Astrocyte of the spinal cord (primary cell): ENCODE results near the gene CCDC3.
A peak's percentile ranks its signal among the peaks of the same experiment; 100 is the strongest.

ENCODE experiments used
- DNase-seq: peaks from one replicate; pipeline ENCODE4 v3.0.0; 2011; ENCODE audit warnings: low read depth, low spot score
- H3K4me3 ChIP-seq: 2 replicates; pipeline ENCODE4 v1.5.1; 2011; ENCODE audit warnings: low read depth, mild to moderate bottlenecking, low read length, moderate library complexity
- in situ Hi-C: cut with HindIII; loops from 2 replicates; pipeline ENCODE4 v1.10.0; 2017; ENCODE audit warnings: low sequenced_read_pairs
- TF ChIP-seq, protein P1 (sequence below): IDR thresholded peaks from 2 replicates; pipeline ENCODE4 v1.5.1; 2012; ENCODE audit warnings: low read depth, mild to moderate bottlenecking, low read length, inconsistent platforms

Gene CCDC3

DNA sequence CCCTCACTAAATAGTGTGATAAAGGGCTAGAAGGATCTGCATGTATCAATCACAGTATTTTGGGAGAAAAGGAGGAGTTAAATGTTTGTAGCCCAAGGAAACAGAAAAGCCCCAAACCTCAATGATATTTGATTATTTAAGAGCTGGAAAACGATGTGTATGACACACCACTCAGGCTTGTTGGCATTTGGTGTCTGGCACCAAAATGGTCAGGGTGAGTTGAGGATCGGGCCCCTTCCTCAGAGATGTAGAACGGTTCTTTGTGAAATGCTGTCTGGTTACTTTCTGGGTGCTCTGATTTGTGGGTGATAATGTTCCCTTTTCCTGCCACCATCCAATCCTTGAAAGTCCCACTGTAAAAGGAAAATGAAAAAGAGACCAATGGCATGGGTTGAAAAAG lies 113.7 kb downstream of the CCDC3 start:
- TF ChIP-seq, protein P1, sequence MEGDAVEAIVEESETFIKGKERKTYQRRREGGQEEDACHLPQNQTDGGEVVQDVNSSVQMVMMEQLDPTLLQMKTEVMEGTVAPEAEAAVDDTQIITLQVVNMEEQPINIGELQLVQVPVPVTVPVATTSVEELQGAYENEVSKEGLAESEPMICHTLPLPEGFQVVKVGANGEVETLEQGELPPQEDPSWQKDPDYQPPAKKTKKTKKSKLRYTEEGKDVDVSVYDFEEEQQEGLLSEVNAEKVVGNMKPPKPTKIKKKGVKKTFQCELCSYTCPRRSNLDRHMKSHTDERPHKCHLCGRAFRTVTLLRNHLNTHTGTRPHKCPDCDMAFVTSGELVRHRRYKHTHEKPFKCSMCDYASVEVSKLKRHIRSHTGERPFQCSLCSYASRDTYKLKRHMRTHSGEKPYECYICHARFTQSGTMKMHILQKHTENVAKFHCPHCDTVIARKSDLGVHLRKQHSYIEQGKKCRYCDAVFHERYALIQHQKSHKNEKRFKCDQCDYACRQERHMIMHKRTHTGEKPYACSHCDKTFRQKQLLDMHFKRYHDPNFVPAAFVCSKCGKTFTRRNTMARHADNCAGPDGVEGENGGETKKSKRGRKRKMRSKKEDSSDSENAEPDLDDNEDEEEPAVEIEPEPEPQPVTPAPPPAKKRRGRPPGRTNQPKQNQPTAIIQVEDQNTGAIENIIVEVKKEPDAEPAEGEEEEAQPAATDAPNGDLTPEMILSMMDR, result no peak
- in situ Hi-C loops, result no loop called here
- DNase-seq, result no peak
- no peak overlapping the region for H3K4me3 ChIP-seq

DNA sequence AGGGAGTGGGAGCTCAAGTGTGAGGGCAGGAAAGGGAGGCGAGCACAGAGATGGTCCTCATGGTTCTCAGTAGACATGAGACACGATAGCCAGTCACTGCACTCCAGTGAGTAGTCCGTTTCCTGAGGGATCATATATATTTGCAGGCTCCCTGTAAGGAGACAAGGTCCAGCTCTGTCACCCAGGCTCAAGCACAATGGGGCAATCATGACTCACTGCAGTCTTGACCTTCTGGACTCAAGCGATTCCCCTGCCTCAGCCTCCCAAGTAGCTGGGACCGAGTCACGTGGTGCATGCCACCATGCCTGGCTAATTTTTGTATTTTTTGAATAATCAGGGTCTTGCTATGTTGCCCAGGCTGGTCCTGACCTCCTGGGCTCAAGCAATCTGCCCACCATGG lies 116.7 kb downstream of the CCDC3 start:
- DNase-seq, result no peak
- H3K4me3 ChIP-seq, result no peak overlapping the region
- in situ Hi-C loops, result no loop called here
- TF ChIP-seq, protein P1, result no peak

DNA sequence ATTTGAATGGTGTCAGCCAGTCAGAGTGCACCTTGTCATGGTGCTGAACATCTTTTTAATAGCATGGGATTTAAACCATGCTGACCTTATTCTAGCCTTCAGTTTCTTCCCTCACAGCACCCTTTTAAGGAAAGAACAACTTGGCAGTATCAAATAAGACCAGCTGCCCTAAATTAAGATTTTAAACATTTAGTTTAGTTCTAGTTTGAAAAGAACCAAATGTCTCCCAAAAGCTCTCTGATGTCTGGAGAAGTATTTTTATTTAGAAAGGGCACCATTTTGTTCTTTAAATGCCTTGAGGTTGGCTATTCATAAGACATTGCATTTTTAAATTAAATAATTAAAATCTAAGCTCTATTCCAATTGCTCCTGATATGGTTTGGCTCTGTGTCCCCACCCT lies 121.1 kb downstream of the CCDC3 start:
- in situ Hi-C loops, result no loop called here
- H3K4me3 ChIP-seq, result no peak overlapping the region
- no peak for DNase-seq
- TF ChIP-seq, protein P1, result no peak

DNA sequence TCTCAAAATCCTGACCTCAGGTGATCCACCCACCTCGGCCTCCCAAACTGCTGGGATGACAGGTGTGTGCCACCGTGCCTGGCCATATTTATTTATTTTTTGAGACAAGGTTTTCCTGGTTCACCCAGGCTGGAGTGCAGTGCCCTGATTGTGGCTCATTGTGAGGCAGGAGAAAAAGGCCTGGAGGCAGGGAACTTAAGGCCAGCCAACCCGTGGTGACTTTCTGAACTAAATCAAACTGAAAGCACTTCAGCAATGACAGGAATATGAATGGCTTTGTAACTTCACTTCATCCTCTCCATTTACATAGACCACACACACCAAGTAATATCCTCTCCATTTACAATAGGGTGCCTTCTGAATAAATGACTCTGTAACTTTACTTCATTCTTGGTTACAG lies 124.4 kb downstream of the CCDC3 start:
- no peak overlapping the region for H3K4me3 ChIP-seq
- TF ChIP-seq, protein P1, result no peak
- no peak for DNase-seq
- in situ Hi-C loops, result no loop called here

DNA sequence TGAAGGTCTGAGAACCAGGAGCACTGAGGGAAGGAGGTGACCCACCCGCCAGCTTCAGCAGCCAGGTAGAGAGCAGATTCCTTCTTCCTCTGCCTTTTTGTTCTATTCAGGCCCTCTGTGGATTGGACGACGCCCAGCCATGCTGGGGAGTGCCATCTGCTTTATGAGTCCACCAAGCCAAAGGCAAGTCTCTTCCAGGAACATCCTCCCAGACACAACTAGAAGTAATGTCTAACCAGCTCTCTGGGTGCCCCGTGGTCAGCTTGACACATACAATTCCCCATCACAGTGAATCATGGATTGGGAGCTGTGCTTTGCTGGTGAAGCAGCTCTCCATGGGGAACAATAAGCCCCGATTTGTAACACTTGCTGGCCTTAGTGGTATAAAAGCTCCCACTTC lies 125.2 kb downstream of the CCDC3 start:
- TF ChIP-seq, protein P1, result no peak
- no peak for DNase-seq
- H3K4me3 ChIP-seq, result no peak overlapping the region
- in situ Hi-C loops, result no loop called here

DNA sequence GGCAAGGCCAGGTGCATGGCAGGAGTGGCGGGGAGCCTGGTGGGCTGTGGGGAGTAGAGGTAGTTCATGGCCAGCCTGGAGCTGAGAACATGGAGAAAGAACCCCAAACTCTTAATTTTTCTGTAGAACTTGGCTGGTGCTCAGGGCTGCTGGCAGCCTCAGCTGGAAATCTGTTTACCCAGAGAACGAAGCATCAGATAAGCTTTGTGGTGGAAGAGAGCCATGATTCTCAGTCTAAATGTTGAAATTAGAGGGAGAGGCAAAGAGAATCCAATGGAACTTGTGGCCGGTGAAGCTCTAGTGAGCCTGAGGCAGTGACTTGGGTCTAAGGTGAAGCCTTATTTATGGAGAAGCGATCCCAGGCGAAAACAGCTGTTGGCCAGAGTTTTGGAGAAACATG lies 126.4 kb downstream of the CCDC3 start:
- in situ Hi-C loops, result no loop called here
- peak; percentile 16 for DNase-seq
- no peak overlapping the region for H3K4me3 ChIP-seq
- TF ChIP-seq, protein P1, result no peak

DNA sequence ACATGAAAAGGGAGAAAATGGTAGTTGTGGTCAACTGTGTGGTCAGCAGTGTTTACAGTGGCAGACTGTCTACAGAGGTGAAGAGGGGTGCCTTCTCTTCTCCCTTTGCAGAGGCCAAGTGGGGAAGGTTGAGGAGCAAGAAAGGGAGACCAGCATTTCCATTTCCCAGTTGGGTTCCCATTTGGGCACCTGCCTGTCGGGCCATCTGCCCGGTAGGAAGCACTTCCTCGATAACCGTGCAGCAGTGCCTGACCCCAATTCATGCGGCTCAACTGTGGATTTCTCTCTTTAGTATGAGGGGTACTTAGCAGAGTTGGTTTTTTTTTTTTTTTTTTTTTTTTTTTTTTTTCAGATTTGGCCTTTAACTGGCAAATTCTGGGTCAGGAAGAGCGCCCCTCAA lies 127.0 kb downstream of the CCDC3 start:
- TF ChIP-seq, protein P1, result no peak
- DNase-seq, result no peak
- in situ Hi-C loops, result no loop called here
- no peak overlapping the region for H3K4me3 ChIP-seq
